ENCODE results near the gene DCST1.

DNA sequence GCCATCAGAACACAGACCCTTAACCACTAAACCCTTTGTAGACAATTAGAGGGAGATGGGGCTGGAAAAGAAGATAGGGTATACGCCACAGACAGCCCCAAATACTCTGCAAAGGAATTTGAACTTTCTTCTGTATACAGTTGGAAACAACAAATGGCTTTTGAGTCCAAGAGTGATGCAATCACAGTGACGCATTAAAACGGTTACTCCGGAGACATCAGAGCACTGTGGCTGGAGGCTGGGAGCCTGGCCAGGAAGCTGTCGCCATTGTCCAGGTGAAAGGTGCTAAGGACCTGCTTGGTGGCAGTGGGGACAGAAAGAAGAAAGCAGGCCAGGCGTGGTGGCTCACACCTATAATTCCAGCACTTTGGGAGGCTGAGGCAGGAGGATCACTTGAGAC lies 46.3 kb upstream of the DCST1 start:
- TF ChIP-seq, protein P1, sequence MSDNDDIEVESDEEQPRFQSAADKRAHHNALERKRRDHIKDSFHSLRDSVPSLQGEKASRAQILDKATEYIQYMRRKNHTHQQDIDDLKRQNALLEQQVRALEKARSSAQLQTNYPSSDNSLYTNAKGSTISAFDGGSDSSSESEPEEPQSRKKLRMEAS (CRISPR knock-in tag; IDR thresholded peaks at IDR 0.05): no peak
- TF ChIP-seq, protein P2, sequence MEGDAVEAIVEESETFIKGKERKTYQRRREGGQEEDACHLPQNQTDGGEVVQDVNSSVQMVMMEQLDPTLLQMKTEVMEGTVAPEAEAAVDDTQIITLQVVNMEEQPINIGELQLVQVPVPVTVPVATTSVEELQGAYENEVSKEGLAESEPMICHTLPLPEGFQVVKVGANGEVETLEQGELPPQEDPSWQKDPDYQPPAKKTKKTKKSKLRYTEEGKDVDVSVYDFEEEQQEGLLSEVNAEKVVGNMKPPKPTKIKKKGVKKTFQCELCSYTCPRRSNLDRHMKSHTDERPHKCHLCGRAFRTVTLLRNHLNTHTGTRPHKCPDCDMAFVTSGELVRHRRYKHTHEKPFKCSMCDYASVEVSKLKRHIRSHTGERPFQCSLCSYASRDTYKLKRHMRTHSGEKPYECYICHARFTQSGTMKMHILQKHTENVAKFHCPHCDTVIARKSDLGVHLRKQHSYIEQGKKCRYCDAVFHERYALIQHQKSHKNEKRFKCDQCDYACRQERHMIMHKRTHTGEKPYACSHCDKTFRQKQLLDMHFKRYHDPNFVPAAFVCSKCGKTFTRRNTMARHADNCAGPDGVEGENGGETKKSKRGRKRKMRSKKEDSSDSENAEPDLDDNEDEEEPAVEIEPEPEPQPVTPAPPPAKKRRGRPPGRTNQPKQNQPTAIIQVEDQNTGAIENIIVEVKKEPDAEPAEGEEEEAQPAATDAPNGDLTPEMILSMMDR (IDR thresholded peaks at IDR 0.05): no peak
- TF ChIP-seq TP53 (CRISPR knock-in tag; IDR thresholded peaks at IDR 0.05): no peak
- no peak for TF ChIP-seq NR3C1 (CRISPR knock-in tag; conservative IDR thresholded peaks at IDR 0.05; ENCODE audit: low read depth)
- no peak for TF ChIP-seq NFYB (CRISPR knock-in tag; conservative IDR thresholded peaks at IDR 0.05; ENCODE audit: low read depth)
